ENCODE data around the gene DOCK4.
A peak's percentile ranks its signal among the peaks of the same experiment; 100 is the strongest.

The DOCK4 gene

GRCh38 chr7:111734954-111735660 is 471.1 kb downstream of the DOCK4 start:
- no peaks in the 10 kb centered on the region for H3K9me3 Mint-ChIP-seq
- H3K4me3 Mint-ChIP-seq, result no peak overlapping the region
- H3K27ac Mint-ChIP-seq, result no peak overlapping the region
- peaks cover 34% of the 10 kb centered on the region for H3K36me3 Mint-ChIP-seq (ENCODE audit: low read depth)
- H3K27me3 Mint-ChIP-seq (ENCODE audit: low read depth), result no peaks in the 10 kb centered on the region
- TF ChIP-seq, protein P1, sequence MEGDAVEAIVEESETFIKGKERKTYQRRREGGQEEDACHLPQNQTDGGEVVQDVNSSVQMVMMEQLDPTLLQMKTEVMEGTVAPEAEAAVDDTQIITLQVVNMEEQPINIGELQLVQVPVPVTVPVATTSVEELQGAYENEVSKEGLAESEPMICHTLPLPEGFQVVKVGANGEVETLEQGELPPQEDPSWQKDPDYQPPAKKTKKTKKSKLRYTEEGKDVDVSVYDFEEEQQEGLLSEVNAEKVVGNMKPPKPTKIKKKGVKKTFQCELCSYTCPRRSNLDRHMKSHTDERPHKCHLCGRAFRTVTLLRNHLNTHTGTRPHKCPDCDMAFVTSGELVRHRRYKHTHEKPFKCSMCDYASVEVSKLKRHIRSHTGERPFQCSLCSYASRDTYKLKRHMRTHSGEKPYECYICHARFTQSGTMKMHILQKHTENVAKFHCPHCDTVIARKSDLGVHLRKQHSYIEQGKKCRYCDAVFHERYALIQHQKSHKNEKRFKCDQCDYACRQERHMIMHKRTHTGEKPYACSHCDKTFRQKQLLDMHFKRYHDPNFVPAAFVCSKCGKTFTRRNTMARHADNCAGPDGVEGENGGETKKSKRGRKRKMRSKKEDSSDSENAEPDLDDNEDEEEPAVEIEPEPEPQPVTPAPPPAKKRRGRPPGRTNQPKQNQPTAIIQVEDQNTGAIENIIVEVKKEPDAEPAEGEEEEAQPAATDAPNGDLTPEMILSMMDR (IDR thresholded peaks at IDR 0.05; ENCODE audit: unreplicated experiment in 3 of 3), result no peak
- peaks cover 15% of the 10 kb centered on the region for H3K4me1 Mint-ChIP-seq

DNA sequence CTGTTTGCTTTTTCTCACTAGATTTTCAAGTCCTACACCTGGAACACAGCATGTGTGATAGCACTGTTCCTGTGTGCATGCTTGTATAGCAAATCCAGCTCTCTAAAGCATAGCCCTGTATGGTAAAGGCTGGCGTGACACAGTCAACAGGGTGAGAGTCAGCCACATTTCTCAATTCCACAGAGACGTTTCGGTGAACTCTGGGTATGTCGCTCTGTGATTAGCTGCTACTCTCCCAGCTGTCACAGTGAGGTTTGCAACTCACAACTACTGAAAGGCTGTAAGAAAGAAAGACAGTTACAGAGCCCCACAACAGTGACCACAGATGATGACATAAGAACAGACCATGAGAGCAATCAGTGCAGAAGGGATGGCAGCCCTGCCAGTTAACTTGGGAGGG is 473.3 kb downstream of the DOCK4 start:
- H3K27ac Mint-ChIP-seq, result no peak overlapping the region
- H3K4me3 Mint-ChIP-seq, result no peak overlapping the region
- no peaks in the 10 kb centered on the region for H3K27me3 Mint-ChIP-seq (ENCODE audit: low read depth)
- H3K9me3 Mint-ChIP-seq, result no peaks in the 10 kb centered on the region
- TF ChIP-seq, protein P1 (IDR thresholded peaks at IDR 0.05; ENCODE audit: unreplicated experiment in 3 of 3), result no peak
- H3K36me3 Mint-ChIP-seq (ENCODE audit: low read depth), result peaks cover 38% of the 10 kb centered on the region
- peaks cover 15% of the 10 kb centered on the region for H3K4me1 Mint-ChIP-seq

GRCh38 chr7:111730476-111731300 is 475.5 kb downstream of the DOCK4 start:
- Mint-ChIP-seq H3K9me3 (no peaks in the 10 kb centered on the region), H3K27me3 (ENCODE audit: low read depth) (no peaks in the 10 kb centered on the region), H3K36me3 (ENCODE audit: low read depth) (peaks cover 37% of the 10 kb centered on the region), H3K4me1 (peaks cover 13% of the 10 kb centered on the region), H3K27ac (no peak overlapping the region), H3K4me3 (no peak overlapping the region)
- TF ChIP-seq, protein P1 (IDR thresholded peaks at IDR 0.05; ENCODE audit: unreplicated experiment in 3 of 3), result peak; percentile 42 to 49 (median 47)

DNA sequence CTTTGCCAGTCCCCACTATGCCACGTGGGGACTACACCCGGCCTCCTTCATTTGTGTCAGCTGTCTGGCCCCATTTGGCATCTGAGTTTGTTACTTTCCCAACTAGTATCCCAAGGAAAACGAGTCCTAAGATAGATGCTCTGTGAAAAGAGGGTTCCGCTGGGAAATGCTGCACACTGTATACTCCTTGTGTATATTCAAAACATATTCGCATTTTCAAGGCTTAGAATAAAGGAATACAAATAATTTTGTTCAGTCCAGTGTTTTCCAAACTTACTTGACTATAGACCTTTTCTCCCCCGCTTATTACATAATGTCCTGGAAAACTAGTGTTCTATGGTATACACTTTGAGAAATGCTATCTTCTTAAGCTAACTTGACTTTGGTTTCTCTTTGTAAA is 476.1 kb downstream of the DOCK4 start:
- TF ChIP-seq, protein P1 (IDR thresholded peaks at IDR 0.05; ENCODE audit: unreplicated experiment in 3 of 3), result no peak
- H3K4me1 Mint-ChIP-seq, result peaks cover 7% of the 10 kb centered on the region
- H3K27ac Mint-ChIP-seq, result no peak overlapping the region
- no peaks in the 10 kb centered on the region for H3K9me3 Mint-ChIP-seq
- H3K27me3 Mint-ChIP-seq (ENCODE audit: low read depth), result no peaks in the 10 kb centered on the region
- H3K4me3 Mint-ChIP-seq, result no peak overlapping the region
- H3K36me3 Mint-ChIP-seq (ENCODE audit: low read depth), result peaks cover 37% of the 10 kb centered on the region

- Mint-ChIP-seq H3K9me3 (no peaks in the 10 kb centered on the region), H3K4me3 (no peak overlapping the region), H3K27ac (no peak overlapping the region), H3K27me3 (ENCODE audit: low read depth) (no peaks in the 10 kb centered on the region), H3K4me1 (peaks cover 1% of the 10 kb centered on the region), H3K36me3 (ENCODE audit: low read depth) (peaks cover 34% of the 10 kb centered on the region)
- TF ChIP-seq, protein P1 (IDR thresholded peaks at IDR 0.05; ENCODE audit: unreplicated experiment in 3 of 3), result no peak
Observed at GRCh38 chr7:111729483-111729882, 476.7 kb downstream of the DOCK4 start.
